ENCODE results near the gene OTOS. TPM values are rescaled to one million over a fixed set of nuclear protein-coding genes. Genes with fewer than 3 reads are reported as not detected.

Gene OTOS
- total RNA-seq, 4 donors from 2014 or later, result not detected

GRCh38 chr2:240162531-240162930 is 22.1 kb upstream of the OTOS start:
- TF ChIP-seq CTCF (IDR thresholded peaks at IDR 0.05; ENCODE audit: low read depth), result no peak

DNA sequence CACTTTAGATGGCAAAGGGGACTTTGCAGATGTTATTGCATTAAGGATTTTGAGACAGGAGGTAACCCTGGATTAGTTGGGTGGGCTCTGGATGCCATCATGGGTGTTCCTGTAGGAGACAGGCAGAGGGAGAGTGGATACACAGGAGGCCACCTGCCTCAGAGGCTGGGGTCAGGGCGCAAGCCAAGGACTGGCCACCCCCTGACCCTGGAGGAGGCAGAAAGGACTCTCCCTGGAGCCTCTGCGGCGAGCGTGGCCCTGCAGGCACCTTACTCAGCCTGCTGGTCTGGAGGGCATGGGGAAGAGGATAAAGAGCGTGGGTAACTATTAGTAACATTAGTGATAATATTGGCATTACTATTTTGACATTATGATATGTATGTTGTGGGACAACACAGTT is 21.6 kb upstream of the OTOS start:
- TF ChIP-seq CTCF (IDR thresholded peaks at IDR 0.05; ENCODE audit: low read depth), result no peak

DNA sequence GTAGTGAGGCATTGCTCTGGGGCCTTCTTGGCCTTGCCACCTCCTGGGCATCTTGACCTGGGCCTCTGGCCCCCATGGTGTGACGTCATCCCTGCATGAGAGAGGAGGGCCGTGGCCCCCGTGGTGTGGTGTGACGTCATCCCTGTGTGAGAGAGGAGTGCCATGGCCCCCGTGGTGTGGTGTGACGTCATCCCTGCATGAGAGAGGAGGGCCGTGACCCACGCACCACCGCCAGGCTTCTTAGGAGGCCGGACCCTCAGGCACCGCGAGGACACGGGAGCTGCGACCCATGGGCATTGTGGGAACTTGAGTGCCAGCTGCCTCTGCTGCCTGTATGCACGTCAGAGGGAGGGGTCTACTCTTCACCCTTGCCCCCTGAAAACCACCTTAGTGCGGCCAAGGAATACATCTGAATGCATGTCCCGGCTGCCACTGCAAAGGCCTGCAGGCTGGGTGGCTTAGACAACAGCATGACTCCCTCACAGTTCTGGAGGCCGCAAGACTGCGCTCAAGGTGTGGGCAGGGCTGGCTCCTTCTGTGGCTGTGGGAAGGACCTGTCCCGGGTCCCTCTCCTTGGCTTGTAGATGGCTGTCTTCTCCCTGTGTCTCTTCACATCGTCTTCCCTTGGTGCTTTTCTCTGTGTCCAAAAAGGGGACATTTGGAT is 20.8 kb upstream of the OTOS start:
- TF ChIP-seq CTCF (IDR thresholded peaks at IDR 0.05; ENCODE audit: low read depth), result no peak

- TF ChIP-seq CTCF (IDR thresholded peaks at IDR 0.05; ENCODE audit: low read depth), result no peak
These were observed 20.0 kb upstream of the OTOS start for GRCh38 chr2:240160291-240161086.

DNA sequence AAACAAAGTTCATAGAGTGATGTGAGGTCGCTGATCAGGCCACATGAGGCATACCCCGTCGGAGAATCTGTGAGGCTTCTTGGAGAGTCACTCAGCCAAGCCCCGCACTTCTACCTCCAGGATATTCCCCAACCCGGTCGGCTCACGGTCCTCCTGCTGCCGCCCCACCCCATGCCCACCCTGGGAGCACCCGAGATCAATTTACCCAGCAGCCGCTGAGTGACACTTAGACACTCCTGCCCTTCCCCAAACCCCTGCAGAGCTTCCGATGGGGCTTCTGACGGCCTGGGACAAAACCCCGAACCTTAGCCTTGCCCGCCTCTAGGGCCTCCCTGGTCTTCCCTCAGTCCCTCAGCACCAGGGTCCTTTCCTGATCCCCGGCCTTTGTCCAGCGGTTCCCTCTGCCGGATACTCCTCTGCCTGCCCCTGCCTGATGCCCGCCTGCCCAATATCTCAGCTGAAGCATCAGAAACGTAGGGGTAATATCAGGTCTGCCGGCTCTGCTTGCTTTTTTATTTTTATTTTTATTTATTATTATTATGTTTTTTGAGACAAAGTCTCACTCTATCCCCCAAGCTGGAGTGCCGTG is 18.9 kb upstream of the OTOS start:
- no peak for TF ChIP-seq CTCF (IDR thresholded peaks at IDR 0.05; ENCODE audit: low read depth)

DNA sequence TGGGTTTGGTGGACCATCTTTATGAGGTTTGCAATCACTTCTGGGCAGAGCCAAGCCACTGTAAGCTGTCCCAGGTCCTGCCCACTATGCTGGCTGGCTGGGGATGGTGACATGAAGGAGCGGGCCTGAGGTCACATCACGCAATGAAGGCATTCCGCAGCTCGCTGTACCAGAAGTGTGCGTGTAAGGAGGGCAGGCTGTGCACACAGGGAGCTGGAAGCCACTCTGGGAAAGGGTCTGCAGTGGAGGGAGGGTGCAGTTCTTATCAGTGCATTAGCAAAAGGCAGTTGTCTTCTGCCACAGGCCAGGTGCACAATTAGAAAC is 16.7 kb upstream of the OTOS start:
- TF ChIP-seq CTCF (IDR thresholded peaks at IDR 0.05; ENCODE audit: low read depth), result no peak

- TF ChIP-seq CTCF (IDR thresholded peaks at IDR 0.05; ENCODE audit: low read depth), result no peak
These were observed 16.1 kb upstream of the OTOS start for GRCh38 chr2:240156435-240157146.

Measured in subcutaneous adipose tissue (tissue), 4 donors.